AG08396 (cell line): ENCODE measurements around the gene NFYC.
"Not testable (repeated sequence)": the region's sequence is repeated elsewhere in the genome, so short reads cannot be mapped to it uniquely, and the experiment has no call there.

Experiments used
- DNase-seq: peaks from one replicate; pipeline ENCODE4 v3.0.0; 2012; ENCODE audit warnings: low spot score, mixed read lengths

Gene NFYC

DNA sequence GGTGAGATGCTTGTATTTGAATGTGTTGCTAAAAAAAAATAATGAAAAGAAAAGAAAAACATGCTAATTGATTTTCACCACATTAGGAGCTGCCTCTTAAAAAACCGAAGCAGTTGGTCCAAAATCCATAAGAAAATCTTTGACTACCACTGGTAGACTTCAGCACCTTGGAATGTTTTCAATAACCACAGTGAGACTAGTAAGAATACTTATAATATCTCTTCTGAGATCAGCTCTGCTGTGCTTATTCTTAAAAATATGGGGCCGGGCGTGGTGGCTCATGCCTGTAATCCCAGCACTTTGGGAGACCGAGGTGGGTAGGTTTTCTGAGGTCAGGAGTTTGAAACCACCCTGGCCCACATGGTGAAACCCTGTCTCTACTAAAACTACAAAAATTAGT, 15.1 kb downstream of the NFYC start:
- no peak for DNase-seq

DNA sequence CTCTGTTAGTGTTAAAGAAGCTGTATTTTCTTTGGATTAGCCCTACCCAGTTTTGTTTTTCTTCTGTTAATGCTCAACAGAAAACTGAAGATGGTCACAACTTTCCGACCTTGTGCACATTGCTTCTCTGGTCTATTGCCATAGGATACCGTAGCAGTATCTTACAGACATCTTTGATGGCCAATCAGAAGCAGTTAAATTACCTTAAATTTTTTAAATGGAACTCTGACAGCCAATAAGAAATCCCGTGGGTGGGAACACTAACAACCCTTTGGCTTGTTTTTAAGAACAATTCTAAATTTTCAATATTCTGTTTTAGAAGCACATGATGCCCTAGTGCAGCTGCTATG, 17.2 kb downstream of the NFYC start:
- DNase-seq: peak; percentile 81

DNA sequence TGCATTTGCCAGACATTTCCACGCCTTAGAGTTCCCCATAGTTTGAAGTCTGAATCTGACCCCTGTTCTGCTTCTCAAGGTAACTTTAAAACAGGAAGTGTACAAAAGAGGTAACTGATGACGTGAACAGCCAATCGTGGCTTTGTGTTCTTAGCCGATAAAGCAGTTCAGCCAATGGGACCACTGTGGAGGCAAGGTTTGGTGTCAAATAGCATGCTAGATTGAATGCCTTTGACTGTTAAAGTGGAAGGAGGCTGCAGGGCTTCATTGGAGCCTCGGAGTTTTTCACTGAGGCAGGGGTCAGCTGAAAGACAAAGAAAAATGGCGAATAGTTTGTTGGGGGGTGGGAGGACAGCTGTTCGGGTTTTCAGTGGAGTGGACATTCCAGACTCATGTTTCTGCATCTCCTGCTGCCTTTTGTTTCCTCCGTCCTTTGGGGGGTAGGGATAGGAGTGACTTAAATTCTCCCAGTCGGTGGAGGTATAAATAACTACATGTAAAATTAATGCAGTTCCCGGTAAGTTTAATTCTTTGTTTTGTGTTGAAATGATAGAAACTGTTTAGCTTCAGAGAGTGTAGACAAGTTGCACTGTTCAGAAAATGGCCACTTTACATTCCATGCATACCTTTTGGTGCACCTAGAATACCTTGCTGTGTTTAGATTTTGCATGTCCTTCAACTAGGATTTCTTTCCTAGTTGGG, 17.7 kb downstream of the NFYC start:
- peak; percentile 81 for DNase-seq

DNA sequence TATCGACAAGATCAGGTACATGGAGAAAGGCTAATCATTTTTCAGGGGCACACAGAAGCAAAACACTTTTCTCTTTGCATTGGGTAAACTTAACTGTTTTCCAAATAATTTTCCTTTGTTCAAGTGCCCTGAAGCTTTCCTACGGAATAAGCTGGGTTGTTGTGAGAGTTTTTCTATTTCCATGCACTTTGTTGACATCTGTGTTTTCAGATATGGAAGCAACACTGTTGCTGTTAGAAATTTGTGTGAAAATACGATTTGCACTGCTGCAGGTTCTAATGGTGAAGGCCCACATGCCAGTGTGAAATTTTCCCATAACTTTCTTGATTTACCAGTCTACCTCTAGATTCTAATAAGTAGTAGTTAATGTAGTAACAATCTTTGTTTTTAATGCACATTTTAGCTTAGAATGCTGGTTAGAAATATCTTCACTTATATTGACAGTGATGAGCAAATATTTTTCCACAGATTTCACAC, 18.3 kb downstream of the NFYC start:
- DNase-seq: no peak

GRCh38 chr1:40710581-40711315, 19.2 kb downstream of the NFYC start:
- DNase-seq: no peak

- DNase-seq: no peak
Measured at GRCh38 chr1:40711465-40712404, 20.2 kb downstream of the NFYC start.

DNA sequence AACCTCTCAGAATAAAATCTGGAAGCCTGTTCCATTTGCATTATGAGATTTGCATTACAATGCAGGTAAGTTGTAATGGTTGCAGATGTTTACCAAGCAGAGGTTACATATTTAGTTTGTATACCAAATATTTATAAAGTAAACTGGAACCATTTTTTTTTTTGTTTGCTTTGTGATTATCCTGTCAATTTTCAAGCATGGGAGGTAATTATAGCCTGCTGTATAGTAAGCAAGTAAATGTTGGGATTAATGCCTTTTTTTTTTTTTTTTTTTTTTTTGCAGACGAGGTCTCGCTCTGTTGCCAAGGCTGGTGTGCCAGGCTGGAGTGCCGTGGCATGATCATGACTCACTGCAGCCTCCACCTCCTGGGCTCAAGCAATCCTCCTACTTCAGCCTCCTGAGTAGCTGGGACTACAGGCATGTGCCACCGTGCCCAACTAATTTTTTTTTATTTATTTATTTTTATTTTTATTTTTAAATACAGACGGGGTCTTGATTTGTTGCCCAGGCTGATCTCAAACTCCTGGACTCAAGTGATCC, 21.0 kb downstream of the NFYC start:
- DNase-seq: no peak

DNA sequence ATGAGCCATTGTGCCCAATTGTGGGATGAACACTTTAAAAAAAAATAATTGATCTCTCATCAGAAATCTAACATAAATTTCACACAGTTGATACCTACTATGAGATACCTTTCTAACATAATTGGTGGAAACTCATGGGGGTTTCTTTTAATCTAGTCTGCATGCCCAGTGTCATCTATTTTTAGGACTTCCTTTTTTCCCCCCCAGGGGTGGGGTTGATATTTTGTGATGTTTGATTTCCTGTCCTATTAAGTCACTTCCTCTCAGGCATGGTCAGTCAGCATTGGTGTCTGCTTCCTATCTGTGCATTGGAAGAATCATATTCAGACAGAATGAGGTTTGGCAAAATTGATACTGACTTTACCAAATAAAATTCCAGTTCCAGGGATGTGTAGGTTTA, 21.5 kb downstream of the NFYC start:
- no peak for DNase-seq

- DNase-seq: no peak
Measured at GRCh38 chr1:40715491-40716059, 24.1 kb downstream of the NFYC start.

- no peak for DNase-seq
Measured at GRCh38 chr1:40717065-40717464, 25.6 kb downstream of the NFYC start.

DNA sequence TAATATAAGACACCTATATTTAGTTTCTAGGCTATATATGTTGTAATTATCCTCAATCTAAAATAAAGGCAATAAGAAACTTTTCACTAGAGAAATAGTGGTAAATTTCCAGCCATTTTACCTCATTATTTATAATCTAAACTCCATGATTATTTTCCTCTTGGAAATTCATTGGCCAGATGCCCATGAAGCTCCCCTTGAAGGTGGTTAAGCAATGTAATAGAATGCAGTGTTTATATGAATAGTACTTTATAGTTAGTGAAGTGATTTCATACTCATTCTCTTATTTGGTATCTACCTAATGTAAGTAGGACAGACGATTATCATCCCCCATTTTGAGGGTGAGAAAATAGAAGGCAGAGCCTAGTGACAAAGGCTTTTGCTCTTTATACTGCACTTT, 26.5 kb downstream of the NFYC start:
- DNase-seq: no peak

DNA sequence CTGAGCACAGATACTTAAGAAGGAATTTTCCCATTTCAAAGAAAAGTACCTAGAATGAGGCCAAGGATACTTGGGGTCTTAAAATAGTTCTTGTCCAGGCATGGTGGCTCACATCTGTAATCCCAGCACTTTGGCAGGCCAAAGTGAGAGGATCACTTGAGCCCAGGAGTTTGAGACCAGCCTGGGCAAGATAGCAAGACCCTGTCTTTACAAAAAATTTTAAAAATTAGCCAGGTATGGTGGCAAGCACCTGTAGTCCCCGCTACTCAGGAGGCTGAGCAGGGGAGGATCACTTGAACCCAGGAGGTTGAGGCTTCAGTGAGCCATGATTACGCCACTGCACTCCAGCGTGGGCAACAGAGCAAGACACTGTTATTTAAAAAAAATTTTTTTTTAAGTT, 29.0 kb downstream of the NFYC start:
- DNase-seq: no peak

GRCh38 chr1:40722622-40723021, 31.1 kb downstream of the NFYC start:
- no peak for DNase-seq

DNA sequence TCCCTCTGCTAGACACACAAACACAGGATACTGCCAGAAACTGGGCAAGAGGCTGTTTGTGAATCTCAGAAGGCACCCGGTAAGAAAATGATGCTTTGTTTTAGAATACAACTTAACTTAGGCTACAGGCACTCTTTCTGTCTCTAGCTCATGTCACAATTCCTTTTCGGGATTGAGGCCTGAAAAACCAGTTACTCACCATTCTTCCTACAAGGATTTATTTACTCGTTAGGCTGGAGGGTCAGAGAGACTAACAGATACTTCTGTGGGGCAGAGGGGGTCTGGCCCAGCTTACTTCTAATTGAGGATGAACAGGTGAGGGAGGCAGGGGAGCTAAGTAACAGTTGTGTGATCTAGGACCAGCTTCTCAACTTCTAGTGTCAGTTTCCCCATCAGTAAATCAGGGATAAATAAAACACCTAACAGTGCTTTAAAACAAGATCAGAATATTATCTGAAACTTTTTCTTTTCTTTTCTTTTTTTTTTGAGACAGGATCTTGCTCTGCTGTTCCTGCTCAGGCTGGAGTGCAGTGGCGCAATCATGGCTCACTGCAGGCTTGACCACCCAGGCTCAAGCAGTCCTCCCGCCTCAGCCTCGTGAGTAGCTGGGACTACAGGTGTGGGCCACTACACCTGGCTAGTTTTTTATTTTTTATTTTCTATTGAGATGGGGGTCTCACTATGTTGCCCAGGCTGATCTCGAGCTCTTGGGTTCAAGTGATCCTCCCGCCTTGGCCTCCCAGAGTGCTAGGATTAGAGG, 31.9 kb downstream of the NFYC start:
- DNase-seq: no peak

DNA sequence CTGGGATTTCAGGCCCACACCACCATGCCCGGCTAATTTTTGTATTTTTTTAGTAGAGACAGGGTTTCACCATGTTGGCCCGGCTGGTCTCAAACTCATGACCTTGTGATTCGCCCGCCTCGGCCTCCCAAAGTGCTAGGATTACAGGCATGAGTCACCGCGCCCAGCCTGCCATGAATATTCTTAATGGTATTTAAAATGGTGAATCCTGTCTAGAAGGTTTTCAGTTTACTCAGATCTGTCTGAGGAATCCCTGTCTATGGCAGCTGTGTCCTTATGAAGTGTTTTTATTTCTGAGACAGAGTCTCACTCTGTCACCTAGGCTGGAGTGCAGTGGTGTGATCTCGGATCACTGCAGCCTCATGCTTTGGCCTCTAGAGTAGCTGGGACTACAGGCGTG, 36.2 kb downstream of the NFYC start:
- DNase-seq: not testable (repeated sequence)

GRCh38 chr1:40729316-40729862, 37.9 kb downstream of the NFYC start:
- not testable (repeated sequence) for DNase-seq

DNA sequence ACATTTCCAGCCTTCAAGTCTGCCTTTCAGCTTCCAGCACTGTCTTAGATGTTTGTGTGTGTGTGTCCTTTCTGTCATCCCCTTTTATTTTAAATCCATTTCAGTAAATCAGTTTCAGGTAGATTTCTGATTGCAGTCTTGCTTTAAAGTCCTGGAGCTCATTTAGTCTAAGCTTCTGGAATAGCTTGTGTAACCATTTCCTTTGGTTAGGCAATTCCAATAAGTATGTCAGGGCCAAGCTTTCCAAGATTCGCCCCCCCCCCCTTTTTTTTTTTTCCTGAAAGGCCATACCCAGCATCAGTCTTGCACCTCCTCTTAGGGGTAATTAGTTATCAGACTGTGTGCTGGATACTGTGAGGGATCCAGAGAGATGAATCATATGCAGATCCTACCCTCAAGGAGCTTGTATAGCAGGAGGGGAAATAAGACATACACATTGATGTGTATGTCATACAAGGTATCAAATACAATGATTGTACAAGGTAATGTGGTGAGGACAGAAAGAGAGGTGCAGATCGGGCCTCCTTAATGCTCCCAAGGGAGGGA, 41.3 kb downstream of the NFYC start:
- no peak for DNase-seq

DNA sequence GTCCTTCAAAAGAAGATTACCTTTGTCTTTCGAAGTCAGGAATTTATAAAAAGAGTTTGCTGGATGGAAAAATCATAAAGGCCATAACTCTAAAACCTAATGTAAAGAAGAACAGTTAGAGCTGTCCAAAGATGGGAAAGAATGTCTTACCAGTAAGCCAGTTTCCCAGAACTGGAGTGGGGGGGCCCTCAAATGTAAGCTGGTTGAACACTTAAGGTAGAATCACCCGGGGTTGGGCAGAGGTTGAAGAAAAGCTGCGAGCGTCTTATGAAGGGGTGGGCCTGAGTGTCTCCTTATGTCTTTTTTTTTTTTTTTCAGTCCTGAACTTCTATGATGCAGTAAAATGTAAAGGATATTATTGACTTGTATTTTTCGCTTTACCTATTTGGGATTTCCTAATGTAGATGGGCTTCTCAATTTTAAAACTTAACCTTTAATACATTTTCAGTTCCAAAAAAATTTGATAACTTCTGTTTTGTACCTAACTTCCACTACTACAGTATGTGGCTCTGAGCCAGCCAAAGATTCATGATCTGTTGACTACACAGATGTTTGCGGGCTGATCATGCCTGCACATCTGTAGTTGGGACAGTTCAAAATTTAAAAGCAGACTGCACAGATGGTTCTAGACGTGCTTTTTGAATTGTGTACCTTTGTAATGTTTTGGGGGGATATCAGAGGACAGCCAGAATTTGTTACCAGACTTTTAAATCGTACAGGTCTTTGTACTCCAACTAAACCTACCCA, 43.6 kb downstream of the NFYC start:
- no peak for DNase-seq

- no peak for DNase-seq
Measured at GRCh38 chr1:40736085-40736531, 44.6 kb downstream of the NFYC start.

DNA sequence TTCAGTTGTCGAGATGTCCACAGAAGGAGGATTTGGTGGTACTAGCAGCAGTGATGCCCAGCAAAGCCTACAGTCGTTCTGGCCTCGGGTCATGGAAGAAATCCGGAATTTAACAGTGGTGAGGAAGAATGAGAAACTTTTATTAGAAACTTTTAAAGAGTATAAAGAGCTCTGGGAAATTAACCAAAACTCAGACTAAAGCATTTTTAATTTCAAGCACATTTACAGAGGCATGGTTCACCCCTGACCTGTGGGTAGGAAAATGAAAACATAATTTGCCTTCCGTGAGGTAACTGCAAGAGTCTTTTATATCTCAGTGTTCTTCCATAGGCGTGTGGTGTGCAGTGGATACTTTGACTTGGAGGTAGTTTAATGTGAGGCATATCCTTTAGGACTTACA, 47.3 kb downstream of the NFYC start:
- no peak for DNase-seq
